Activated CD4-positive, alpha-beta T cell treated with anti-CD3 and anti-CD28 coated beads, Interleukin-2, Interleukin-6, amounts not matched to agents 100 ng/mL and 50 ng/mL, durations not matched to agents 16 hours and 8 hours (primary cell): Measurements from ENCODE around the gene UGT1A9.
"Not testable (repeated sequence)": the region's sequence is repeated elsewhere in the genome, so short reads cannot be mapped to it uniquely, and the experiment has no call there.

Source experiments
- DNase-seq: peaks from one replicate; pipeline ENCODE4 v3.0.0-alpha.2; 2020

The UGT1A9 gene

GRCh38 chr2:233713262-233713615 is 41.5 kb downstream of the UGT1A9 start:
- no peak for DNase-seq

DNA sequence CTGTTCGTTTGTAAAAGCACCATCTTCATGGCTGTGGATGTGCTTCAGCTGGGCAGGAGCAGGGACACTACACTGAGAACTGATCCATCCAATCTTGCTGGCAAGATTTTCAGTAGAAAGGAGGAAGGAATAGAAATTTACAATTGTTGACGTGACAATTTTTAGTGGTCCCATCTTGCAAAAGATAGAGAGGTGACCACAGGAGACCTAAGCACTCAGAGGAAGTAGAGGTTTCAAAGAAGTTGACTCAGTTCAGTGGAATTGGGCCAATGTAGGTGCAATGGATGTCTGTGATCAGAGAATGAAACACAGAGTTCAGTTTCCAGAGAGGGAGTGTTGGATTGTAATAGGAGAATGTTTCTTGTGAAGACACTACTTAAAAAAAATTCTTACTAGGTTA is 42.4 kb downstream of the UGT1A9 start:
- no peak for DNase-seq

GRCh38 chr2:233718552-233718951 is 46.9 kb downstream of the UGT1A9 start, which contains the start of gene UGT1A4:
UGT1A4 (plus strand) TSS chr2:233718736; CDS start chr2:233718821, 85 bp downstream.
- no peak for DNase-seq

GRCh38 chr2:233728723-233729301 is 57.1 kb downstream of the UGT1A9 start, which contains the start of gene UGT1A3:
UGT1A3 (plus strand) TSS chr2:233729042; CDS start chr2:233729127, 85 bp downstream.
- DNase-seq, result no peak

GRCh38 chr2:233736868-233737653 is 65.4 kb downstream of the UGT1A9 start:
- not testable (repeated sequence) for DNase-seq

- no peak for DNase-seq
Observed at GRCh38 chr2:233740870-233741269, 69.2 kb downstream of the UGT1A9 start.

GRCh38 chr2:233743464-233744259 is 72.0 kb downstream of the UGT1A9 start:
- no peak for DNase-seq

- no peak for DNase-seq
Observed at GRCh38 chr2:233745073-233745755, 73.5 kb downstream of the UGT1A9 start.

DNA sequence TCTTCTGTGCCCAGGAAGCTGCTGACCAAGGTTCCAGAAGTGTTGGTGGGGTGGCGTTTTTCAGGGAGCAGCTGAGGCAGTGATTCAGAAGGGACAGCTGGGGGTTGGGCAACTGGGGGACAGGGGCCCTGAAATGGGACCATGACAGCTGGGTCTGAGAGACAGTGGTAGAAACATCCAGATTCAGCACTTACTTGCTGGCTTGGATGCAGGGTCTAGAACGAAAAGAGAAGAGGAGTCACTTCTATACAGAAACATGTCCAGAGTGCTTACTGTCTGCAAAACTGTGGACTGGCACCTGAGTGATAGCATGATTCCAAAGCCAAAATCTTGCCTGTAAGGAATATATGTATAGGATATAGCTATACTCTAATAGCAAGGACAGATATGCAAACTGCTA is 74.1 kb downstream of the UGT1A9 start:
- DNase-seq, result not testable (repeated sequence)

GRCh38 chr2:233746475-233747282 is 75.0 kb downstream of the UGT1A9 start:
- DNase-seq, result no peak

DNA sequence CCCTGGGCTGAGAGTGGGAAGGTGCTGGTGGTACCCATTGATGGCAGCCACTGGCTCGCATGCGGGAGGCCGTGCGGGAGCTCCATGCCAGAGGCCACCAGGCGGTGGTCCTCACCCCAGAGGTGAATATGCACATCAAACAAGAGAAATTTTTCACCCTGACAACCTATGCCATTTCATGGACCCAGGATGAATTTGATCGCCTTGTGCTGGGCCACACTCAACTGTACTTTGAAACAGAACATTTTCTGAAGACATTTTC is 75.5 kb downstream of the UGT1A9 start:
- no peak for DNase-seq

DNA sequence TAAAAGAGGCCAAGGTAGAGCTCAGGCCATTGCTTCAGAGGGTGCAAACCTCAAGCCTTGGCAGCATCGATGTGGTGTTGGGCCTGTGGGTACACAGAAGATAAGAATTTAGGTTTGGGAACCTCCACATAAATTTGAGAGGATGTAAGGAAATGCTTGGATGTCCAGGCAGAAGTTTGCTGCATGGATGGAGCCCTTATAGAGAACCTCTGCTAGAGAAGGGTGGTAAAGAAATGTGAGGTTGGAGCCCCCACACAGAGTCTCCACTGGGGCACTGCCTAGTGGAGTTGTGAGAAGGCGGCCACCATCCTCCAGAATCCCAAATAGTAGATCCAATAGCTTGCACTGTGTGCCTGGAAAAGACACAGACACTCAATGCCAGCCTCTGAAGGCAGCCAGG is 79.0 kb downstream of the UGT1A9 start:
- not testable (repeated sequence) for DNase-seq

GRCh38 chr2:233751212-233752009 is 79.7 kb downstream of the UGT1A9 start:
- not testable (repeated sequence) for DNase-seq

DNA sequence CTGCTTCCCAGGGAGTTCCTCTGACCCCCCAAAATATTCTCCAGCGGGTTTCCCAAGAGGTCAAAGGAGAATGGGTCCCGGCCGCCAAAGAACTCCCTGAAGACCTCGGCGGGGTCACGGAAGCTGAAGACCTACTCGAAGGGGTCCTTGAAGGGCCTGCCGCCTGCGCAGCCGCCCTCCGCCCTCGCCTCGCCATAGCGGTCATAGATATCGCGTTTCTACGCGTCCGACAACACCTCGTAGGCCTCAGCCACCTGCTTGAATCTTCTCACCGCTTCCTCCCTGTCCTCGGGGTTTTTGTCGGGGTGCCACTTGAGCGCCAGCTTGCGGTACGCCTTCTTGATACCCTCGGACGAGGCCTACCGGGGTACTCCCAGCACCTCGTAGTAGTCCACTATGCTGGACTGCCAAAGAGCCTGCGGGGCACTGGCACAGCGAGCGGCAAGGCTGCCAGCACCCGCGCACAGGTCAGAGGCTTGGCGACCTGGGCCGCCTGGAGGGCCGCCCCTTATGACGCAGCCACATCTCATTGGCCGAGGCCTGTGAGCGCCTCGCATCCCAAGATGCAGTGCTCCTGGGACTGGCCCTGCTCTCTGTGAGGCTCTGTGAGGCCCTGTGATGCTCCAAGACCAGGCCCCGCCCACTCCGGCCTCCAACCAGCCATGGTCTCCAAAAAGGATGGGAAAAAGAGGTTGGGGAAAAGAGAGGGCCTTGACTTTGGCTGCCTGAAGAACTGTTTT is 83.3 kb downstream of the UGT1A9 start:
- no peak for DNase-seq

DNA sequence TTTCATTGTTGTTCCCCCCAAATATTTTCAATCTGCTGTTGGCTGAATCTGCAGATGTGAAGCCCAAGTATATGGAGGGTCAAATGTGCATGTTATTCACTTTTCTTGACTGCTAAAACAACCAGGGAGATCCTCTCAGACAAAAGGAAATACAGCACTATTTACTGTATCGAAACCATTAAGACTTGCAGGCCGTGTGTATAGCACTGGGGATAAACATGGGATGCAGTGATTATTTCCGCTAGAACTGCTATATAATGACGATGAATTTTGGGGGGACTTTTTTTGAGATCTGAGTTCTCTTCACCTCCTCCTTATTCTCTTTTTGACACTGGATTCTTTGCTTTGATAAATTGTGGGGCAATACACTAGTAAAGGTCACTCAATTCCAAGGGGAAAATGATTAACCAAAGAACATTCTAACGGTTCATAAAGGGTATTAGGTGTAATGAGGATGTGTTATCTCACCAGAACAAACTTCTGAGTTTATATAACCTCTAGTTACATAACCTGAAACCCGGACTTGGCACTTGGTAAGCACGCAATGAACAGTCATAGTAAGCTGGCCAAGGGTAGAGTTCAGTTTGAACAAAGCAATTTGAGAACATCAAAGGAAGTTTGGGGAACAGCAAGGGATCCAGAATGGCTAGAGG is 84.9 kb downstream of the UGT1A9 start:
- no peak for DNase-seq

DNA sequence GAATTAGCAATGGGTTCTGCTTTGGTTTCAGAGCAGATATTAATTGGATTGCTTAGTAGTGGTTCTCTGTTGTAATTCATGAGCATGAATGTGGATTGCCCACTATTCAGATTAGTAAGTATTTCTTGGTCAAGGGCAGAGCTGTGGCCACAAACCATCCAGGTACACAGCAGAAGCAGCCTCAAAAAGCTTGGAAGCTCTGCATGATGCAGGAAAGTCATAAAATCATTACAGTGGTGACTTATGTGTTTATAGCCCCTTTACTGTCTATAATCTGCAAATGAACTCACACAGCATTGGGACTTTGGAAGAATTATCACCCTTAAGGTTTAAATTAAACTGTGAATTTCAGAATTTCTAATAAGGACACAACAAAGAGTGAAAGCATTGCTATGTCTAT is 86.4 kb downstream of the UGT1A9 start:
- no peak for DNase-seq

GRCh38 chr2:233758849-233759248 is 87.2 kb downstream of the UGT1A9 start:
- DNase-seq, result no peak

DNA sequence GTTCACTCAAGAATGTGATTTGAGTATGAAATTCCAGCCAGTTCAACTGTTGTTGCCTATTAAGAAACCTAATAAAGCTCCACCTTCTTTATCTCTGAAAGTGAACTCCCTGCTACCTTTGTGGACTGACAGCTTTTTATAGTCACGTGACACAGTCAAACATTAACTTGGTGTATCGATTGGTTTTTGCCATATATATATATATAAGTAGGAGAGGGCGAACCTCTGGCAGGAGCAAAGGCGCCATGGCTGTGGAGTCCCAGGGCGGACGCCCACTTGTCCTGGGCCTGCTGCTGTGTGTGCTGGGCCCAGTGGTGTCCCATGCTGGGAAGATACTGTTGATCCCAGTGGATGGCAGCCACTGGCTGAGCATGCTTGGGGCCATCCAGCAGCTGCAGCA is 88.3 kb downstream of the UGT1A9 start, which contains the start of gene UGT1A1:
Gene UGT1A1, plus strand, starts transcription at position 228 of the 400 bp plus-strand sequence. Its CDS starts 18 bp downstream, at position 246.
- no peak for DNase-seq

- DNase-seq, result no peak
Observed at GRCh38 chr2:233761040-233761769, 89.5 kb downstream of the UGT1A9 start.
